HG03378 (cell line): Measurements from ENCODE around the gene RNF44.

ENCODE experiments used
- ATAC-seq: cut with Tn5 transposase; IDR thresholded peaks from one replicate; pipeline ENCODE4 v1.9.1; 2021; ENCODE audit warnings: mild to moderate bottlenecking, moderate library complexity; ENCODE audit not compliant: unreplicated experiment

Gene RNF44

DNA sequence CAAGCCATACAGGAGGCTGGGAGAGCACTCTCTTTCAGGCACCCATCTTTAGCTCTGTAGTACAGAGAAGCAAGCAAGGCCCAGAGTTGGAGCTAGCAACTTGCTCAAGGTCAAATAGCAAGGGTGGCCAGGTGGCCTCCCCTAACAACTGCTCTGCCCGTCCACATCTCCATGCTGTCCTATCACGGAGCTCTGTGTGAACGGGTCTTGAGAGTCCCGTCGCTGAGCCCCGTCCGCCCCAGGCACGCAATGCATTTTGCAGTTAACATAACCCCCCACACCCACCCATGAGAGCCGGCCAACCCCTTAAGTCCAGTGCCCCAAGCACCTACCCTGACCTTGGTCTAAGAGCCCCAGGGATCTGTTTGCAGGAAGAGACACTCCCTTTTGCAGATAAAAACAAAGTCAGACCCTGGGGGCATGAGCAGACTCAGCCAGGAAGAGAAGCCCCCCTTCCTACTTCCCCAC is 1.5 kb downstream of the RNF44 start:
- ATAC-seq: no peak

DNA sequence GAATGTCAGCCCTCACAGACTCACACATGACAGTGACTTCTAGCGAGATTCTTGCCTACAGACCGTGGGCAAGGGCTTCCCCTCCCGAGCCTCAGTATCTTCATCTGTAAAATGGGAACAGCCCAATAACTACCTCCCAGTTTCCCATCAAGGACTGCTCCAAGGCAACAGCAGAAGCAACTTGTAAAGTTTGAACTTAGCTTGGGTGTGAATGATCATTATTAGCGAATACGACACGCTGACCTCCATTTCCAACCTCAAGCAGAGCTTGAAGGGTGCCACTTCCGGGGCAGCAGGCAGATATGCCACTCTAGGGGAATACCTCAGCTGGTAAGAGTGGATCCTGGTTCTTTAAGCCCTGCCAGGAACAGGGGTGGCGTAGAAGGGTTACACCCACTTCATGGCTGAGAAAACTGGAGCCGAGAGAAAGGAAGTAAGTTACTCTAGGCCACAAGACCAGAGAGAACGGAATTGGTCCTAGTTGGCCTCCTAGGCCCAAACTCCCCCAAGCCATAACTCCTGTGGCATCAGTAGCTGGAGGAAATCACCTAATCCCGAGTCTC is 2.0 kb downstream of the RNF44 start:
- ATAC-seq: no peak

DNA sequence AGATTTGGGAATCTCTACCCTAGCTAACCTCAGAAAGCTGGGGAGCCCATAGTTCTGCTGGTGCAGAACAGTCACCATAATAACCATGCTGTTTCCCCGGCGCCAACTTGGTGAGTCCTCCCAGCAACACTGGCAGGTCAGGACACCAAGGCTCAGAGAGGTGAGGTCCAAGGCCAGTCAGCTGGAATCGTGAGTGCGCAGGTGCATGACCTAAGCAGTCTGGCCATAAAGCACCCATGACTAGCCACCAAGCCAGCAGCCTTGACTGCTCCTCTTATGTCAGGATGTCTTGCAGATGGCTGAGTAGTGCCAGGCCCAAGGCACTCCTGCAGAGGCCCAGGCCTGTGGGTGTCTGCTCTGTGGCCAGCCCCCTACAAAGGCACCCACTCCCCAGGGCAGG is 2.6 kb downstream of the RNF44 start:
- ATAC-seq: no peak

DNA sequence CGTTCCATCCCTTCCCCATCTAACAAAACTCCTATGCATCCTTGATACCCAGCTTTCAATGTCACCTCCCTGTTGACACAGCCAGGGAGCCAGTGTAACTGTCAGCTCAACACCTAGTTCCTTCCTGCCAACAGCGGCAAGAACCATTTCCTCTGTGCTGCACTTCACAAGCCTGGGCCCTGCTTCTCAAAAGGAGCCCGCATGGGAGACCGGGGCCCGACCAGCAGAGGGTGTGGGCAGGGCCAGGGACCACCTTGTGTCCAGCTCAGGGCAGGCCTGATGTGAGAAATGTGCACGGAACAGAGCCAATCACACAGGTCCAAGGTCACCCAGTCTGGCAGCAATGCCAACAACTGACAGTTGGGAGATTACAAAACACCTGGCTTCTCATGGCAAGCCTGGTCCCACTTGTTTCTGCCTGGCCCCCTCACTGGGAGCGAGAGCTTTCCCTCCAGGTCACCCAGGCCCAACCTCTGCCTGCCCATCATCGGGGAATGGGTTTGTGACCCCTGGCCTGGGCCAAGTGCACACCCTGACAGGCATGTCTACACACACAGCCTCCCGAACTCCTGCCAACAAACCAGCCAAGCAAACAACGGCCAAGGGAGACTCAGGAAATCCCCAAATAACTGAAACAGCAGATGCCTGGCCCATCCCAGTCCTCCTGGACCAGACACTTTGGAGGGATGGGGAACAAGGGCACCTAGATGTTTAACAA is 3.1 kb downstream of the RNF44 start:
- no peak for ATAC-seq

DNA sequence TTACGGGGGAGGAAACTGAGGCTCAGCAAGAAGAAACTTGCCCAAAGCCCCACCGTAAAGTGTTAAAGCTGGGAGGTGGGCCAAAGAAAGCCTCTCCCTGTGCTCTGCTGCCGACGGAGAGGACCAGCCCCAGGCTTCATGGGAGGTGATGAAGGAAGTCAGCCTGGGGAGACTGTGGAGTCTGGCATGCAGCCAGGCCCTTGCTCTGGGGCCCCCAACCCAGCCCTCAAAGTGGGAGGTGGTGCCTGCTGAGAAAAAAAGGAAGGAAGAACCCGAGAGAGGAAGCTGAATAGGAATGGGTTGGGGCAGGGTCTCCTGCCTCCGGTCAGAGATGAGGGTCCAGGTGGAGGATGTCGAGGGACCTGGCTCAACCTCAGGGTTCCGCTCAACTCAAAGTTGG is 3.8 kb downstream of the RNF44 start:
- ATAC-seq: no peak

DNA sequence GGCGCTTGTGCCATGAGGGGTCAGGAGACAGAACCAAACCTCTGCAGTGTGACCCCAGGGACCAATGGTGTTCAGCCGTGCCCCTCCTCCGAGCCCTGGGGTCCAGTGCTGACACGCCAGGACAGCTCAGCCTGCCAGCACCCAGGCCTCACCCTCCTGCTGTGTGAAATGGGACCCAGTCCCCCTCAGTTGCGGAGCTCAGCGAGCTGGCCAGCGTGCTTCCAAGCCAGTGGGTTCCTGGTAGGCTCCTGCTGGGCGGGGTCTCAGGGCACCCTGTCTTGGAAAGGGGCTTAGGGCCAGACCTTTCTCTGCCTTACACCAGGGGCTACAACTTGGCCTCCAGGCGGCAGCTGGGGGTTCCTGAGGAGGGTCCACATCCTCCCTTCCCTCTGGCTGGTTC is 4.4 kb downstream of the RNF44 start:
- no peak for ATAC-seq

DNA sequence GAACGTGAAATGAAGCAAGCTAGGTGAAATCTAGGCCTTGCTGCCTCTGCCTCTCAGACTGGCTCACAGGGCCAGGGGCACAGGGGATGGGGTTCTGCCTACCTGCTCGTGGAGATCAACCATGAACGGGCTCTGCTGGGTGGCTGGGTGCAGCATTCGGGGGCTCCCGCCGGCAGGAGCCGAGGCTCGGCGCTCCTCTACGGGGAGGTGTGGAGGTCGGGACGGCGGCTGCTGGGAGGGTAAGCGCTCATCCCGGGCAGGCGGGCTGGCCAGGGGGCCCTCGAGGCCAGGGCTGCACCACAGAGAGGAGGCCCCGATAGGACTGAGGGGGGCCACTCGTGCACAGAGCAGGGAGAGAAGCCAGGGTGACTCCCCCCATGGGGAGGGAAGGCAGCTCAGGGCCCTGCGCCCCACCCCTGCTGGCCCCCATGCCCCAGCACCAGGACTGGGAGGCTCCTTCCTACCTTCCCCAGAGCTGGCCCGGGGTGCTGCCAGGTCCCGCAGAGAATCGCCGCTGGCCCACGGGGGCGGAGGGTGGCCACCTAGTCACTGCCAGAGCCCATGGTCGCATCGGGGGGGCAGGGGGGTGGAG is 5.2 kb downstream of the RNF44 start:
- no peak for ATAC-seq

DNA sequence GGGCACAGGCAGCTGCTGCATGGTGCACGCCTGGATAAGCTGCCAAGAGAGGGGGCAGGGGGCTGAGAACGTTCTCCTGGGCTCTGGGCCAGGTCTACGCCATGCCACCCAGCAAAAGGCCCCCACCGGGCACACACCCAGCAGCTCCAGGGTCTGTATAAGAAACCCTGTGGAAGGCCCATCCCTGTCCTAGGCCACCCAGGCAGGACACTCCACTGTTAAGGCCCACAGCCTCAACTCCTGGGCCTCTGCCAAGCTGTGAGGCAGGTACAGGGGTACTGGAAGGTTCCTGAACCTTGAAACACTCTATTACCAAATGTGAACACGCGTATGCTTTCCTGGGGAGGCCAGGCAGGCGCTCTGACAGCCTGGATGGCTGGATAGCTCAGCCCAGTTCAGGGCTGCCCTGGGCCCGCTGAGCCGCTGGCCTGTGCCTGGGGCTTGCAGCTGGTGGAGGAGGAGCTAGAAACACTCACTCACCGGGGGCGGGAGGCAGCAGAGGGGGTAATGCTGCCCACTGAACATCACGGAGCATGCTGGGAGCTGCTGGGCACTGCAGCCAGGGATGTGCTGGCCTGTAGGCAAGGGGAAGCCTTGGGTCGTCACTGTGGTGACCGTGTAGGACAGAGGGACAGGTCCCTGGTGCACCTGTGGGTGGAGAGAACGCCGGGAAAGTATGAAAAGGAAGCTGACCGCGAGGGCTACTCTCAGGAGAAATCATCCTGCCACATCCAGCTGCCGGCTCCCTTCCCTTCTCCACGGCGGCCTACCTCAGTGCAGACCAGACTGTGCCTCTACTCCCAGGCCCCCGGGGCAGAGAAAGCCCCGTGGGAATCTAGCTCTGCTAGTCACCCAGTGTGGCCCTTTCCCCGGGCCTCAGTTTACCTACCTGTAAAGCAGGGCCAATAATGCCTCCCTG is 6.0 kb downstream of the RNF44 start:
- ATAC-seq: no peak

DNA sequence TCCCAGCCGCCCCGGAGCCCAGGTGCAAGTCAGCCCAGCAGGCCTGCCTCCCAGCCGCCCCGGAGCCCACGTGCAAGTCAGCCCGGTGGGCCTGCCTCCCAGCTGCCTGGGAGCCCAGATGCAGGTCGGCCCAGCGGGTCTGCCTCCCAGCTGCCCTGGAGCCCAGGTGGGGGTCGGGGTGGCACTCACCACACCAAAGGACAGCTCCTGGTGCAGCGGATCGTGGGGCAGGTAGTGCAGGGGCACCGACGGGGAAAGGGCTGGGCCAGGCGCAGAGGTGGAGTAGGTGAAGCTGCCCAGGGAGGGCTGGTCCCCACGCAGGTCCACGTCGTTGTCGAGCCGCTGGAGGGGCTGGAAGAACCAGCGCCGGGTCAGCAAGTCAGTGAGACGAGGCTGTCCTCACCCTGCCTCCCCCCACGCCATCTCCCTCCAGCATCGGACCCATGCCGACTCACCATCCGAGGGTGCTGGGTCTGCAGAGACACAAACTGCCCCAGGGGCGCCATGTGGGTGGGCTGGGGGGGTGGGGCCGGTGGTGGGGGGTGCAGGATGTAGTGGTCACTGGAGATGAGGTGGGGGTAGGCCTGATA is 6.7 kb downstream of the RNF44 start:
- ATAC-seq: no peak

DNA sequence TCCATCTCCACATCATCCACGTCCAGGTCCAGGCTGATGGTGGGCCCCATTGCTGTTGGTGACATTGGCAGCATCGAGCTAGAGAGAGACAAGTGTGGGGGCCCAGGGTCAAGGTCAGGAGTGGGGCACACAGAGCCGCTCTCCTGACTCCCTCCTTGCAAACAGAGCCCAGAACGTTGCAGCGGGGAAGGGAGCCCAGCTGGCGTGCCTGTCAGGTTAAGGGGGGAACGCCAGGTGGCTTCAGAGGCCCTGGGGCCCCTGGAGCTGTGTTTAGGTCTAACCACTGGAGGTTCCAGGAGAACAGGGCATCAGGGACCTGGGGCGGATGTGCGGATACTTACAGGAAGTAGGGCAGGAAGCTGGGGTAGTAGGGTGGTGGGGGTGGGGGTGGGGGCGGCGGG is 7.5 kb downstream of the RNF44 start:
- no peak for ATAC-seq

DNA sequence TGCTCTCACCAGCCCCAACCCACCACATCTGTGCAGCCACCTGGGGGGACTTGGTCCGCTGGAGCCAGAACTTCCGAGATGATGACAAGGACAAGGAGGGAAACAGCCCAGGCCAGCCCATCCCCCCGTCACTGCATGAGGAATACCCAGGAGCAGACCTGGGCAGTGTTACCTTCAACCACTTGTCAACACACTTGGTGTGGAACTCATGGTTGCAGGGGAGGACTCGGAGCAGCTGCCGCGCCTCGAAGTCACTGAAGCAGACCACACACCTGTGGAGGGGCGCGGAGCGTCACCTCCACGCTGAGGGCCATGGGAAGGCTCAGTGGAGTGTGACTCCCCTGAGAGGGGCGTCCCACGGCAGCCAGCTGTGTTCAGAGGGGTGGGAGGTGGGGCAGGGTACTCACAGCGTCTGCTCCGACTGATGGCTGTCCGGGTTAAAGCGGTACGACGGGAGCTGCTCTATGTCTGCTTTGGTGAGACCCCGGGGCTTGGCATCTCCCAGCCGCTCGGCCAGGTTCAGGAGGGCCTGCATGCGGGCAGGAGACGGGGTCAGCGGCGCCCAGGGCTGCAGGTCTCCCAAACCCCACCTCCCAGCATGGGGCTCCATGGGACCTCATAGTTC is 8.0 kb downstream of the RNF44 start:
- ATAC-seq: no peak

DNA sequence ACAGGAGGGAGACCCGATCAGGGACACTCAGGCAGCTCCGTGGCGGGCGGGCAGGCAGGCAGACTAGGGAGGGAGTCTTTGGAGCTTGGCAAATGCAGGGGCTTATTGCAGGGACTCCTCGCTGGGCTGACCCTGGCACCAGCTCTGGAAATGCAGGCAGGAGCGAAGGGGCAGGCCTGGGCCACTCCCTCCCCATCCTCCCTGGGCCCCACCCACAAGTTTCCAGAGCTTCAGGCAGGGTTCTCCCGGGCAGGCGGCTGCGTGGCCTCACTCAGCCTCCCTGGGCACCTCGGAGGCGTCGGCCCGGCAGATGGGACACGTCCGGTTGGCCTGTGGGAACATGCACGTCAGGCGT is 8.5 kb downstream of the RNF44 start:
- no peak for ATAC-seq

DNA sequence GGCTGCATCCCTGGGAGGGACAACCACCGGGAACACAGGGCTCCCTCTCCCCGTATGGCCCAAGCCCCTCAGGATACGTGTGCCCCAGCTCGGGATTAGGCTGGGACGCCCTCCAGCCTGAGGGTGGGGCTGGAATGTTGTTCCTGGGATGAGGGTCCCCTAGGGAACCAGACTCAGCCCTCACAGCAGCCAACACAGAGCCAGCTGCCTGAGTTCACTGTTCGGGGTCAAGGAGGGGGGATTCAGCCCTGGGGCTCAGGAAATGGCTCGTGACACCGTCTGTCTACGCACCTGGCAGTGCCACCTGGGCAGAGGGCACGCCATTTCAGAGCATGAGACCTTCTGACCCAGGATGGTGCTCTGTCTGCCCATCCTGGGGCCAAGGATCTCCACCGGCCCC is 8.9 kb downstream of the RNF44 start:
- ATAC-seq: no peak

DNA sequence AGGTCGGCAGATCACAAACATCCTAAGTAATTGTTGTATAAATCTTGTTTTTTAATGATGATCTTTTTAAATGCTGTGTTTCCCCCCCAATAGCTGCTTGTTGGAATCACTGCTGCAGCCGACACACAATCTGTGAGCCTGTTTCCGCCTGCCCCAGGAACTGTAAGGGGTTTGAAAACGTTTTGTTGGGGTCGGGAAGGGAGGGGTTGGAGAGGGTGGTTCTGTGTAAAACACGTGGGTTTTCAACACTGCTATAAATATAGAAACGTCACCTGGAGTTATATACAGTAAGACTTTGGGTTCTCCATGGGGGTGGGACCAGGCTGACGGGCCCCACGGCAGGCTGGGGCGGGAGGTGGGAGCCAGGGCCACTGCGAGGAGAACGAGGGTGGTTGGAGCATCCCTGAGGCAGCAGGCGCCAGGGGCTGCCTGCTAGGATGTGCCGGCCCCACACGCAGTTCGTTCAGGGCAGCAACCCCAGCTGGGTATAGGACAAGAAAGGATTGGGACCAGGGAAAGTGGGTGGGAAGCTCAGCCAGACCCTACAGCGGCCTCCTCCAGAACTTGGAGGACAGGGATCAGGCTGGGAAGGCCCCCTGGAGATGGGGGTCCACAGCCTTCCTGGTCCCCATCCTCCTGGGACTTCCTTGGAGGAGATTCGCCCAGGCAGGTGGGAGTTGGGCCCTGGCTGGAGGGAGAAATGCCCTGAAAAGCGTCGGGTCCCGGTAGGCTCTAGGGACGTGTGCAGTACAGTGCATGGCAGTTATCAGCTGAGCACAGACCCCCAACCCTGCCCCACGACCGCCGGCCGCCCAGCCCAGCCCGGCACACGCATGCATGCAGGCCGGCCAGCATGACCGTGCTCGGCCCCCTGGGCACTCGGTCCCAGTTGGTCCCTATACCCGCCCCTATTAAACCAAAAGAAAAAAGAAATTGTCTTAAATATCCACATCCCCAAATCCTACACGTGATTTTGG is 9.7 kb downstream of the RNF44 start:
- no peak for ATAC-seq

DNA sequence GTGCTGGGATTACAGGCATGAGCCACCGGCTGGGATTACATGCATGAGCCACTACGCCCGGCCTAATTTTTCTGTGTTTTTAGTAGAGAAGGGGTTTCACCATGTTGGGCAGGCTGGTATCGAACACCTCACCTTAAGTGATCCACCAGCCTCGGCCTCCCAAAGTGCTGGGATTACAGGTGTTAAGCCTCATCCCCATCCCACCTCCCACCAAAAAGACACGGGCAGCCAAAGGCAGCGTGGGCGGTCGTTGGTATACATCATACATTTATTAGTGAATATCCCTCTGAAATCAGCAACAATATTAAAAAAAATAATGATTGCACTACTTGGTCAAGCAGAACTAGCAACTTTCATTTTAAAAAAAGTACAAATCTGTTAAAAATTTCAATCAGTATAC is 10.7 kb downstream of the RNF44 start:
- ATAC-seq: no peak

DNA sequence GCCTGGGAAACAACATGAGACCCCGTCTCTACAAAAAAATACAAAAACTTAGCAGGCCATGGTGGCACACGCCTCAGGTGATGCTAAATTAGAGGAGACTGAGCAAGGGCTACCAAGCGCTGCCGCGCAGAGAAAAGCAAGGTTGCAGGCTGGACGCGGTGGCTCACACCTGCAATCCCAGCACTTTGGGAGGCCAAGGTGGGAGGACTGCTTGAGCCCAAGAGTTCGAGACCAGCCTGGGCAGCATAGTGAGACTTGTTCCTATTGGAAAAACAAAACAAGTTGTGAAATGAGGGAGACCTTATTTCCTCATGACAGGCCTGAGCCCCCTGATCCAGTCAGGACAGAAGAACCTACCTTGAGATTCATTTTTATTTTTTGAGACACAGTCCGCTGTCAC is 11.5 kb downstream of the RNF44 start:
- ATAC-seq: no peak

DNA sequence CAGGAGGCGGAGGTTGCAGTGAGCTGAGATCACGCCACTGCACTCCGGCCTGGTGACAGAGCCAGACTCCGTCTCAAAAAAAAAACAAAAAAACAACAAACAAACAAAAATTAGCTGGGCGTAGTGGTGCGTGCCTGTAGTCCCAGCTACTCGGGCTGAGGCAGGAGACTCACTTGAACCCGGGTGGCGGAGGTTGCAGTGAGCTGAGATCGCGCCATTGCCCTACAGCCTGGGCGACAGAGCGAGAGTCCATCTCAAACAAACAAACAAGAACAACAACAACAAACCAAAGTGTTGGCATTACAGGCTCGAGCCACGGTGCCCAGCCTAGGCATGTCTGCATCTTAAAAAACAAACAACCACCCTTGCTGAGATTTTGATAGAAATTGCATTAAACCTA is 12.2 kb downstream of the RNF44 start:
- no peak for ATAC-seq

DNA sequence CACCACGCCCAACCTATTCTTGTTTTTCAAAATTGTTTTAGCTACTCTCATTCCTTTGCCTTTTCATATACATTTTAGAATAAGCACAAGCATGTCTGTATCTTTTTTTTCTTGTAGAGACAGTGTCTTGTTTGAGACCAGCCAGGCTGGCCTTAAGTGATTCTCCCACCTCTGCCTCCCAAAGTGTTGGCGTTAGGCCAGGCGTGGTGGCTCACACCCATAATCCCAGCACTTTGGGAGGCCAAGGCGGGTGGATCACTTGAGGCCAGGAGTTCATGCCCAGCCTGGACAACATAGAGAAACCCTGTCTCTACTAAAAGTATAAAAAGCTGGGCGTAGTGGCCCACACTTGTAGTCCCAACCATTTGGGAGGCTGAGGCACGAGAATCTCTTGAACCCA is 13.1 kb downstream of the RNF44 start:
- ATAC-seq: no peak

DNA sequence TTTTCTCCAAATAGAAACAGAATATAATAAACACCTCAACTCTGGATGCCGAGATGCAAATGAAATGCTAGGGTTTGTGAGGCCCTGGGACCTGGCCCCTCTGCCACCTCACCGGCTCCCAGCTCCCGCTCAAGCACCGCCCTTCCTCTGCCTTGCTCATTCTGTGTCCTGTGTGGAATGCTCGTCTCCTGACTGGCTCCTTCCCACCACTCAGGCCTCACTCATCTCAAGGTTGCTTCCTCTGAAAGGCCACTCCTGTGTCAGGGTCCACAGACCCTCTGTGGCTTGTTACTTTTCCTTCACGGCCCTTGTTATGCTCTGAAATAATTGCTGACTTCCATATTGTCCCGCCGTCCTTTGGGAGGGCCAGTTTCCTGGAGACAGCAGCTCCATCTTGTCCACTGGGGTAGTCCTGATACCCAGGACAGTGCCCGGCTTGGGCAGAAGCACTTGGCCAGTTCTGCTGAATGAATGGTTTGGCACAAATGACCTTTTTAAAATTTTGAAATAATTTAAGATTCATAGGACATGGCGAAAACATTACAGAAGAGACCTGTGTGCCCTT is 15.4 kb downstream of the RNF44 start:
- ATAC-seq: no peak
